Inflammatory macrophage (primary cell): ENCODE data around the gene RAD54L.
"Not testable (repeated sequence)": the region's sequence is repeated elsewhere in the genome, so short reads cannot be mapped to it uniquely, and the experiment has no call there.

ENCODE experiments used
- DNase-seq, 2 donors: peaks; one replicate each; pipeline ENCODE4 v3.0.0-alpha.2; 2020 to 2022

The RAD54L gene

GRCh38 chr1:46242918-46243317, 4.6 kb upstream of the RAD54L start:
- DNase-seq: no peak

DNA sequence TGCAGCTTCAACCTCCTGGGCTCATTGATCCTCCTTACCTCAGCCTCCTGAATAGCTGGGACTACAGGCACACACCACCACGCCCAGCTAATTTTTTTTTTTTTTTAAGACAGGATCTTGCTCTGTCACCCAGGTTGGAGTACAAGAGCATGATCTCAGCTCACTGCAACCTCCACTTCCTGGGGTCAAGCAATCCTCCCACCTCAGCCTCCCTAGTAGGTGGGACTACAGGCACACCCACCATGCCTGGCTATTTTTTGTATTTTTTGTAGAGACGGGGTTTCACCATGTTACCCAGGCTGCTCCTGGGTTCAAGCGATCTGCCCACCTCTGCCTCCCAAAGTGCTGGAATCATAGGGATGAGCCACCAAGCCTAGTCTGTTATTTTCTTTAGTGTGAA, 3.7 kb upstream of the RAD54L start:
- DNase-seq: not testable (repeated sequence)

DNA sequence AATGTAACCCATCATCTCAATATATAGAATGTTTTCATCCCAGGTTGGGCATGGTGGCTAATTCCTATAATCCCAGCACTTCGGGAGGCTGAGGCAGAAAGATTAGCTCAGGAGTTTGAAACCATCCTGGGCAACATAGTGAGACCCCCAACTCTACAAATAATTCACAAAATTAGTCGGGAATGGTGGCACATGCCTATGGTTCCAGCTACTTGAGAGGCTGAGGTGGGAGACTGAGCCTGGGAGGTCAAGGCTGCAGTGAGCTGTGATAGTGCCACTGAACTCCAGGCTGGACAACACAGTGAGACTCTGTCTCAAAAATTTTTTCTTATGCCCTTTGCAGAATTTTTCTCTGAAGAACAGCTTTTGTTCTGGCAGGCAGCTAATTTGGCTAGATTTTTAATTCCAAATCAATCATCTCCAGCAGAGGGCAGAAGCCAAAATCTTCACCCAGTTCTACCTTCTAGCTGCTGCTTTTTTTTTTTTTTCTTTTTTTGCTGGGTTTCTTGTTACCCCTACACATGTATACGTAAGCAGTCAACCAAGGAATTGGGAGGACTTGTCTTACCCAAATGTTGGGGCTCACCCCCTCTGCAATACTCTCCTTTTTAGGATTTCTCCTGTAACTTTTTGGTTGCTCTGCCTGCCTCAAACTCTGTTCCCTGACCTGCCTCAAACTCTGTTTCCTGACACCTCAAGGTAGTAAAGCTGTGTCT, 2.7 kb upstream of the RAD54L start:
- DNase-seq: peak; percentile 38 to 50

DNA sequence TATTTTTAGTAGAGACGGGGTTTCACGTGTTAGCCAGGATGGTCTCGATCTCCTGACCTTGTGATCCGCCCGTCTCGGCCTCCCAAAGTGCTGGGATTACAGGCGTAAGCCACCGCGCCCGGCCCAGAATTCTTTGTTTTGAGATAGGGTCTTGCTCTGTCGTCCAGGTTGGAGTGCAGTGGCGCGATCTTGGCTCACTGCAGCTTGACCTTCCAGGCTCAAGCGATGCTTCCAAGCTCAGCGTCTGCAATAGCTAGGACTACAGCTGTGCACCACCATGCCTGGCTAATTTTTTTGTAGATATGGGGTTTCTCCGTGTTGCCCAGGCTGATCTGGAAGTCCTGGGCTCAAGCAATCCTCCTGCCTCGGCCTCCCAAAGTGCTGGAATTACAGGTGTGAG, 1.4 kb upstream of the RAD54L start:
- DNase-seq: not testable (repeated sequence)

DNA sequence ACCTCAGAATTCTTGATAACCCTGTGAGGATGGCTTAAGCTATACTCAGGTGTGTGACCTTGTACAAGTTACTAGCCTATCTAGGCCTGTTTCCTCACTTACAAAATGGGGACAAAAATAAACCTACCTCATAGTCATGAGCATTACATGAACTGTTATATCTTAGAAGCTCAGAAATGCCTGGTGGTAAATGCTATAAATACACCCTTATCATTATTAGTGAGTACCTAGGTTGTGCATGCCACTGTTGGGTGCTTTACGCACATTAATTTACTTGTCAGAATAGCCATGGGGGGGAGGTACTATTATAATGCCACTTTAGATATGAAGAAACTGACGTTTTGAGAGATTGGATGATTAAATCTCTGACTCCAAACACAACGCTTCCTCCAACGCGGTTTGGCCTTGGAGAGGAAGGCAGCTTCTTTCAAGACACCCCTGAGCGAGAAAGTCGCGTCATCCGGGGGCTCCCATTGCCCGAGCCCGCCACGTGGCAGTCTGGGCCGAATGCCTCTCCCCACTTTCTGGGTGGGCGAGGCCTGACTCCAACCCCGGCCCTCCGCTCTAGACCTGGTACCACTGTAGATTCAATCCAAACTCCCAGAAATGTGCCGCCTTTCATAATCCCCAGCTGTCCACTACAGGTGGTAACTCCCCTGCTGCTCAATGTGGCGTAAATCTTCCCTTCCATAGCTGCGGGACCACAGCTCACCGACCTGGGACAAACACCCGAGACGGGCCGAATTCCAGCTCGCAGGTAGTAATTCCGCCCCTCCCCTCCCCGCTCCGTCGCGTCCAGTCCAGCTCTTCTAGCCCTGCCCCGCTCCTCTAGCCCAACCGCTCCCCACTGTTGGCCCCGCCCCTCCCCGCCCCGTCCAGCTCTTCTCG, 771 bp upstream of the RAD54L start:
- DNase-seq: peak; percentile 56 to 73

DNA sequence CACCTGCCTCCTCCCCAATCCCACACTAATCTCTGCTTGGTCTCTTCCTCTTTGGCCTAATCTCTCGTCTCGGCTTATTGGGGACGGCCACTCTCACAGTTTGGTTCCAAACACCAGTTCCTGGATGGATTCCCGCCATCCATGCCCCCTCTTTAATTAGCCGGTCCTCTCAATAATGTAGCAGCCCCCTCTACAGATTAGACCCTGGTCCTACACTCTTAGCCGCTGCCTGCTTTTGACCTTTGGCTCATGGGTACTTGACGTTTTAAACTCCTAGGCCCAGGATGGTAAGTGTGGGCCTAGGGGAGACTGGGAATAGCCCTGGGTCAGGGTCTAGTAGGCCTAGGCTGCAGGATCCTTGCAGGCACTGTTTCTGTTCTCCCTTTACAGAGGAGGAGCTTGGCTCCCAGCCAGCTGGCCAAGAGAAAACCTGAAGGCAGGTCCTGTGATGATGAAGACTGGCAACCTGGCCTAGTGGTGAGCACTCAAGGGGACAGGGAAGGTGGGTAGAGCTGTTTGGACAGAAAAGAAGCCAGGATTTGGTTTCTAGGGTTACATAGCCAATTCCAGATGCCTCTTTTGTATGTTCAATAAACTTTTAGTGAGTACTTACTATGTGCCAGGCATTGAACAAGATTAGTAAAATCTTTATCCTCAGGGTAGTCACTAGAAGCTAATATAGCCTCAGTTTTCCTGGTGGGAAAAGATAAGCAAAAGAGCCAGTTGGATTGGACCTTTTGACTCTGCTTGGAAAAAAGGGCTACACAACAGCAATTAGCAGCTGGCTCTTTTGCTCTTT, 758 bp downstream of the RAD54L start:
- DNase-seq: no peak

GRCh38 chr1:46254668-46255067, 7.1 kb downstream of the RAD54L start:
- DNase-seq: no peak

- no peak for DNase-seq
Measured at GRCh38 chr1:46256523-46256922, 9.0 kb downstream of the RAD54L start.

- DNase-seq: no peak
Measured at GRCh38 chr1:46262508-46262907, 14.9 kb downstream of the RAD54L start.

- DNase-seq: no peak
Measured at GRCh38 chr1:46263146-46263545, 15.6 kb downstream of the RAD54L start.

DNA sequence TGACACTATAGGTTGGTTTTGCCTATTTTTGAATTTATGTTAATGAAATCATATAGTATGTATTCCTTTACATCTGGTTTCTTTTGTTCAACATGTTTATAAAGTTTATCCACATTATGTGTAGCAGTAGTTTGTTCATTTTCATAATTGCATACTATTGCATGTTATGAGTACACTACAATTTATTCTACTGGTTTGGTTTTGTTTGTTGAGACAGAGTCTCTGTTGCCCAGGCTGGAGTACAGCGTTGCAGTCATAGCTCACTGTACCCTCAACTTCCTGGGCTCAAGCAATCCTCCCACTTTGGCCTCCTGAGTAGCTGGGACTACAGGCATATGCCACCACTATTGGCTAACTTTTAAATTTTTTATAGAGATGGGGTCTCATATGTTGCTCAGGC, 21.0 kb downstream of the RAD54L start:
- DNase-seq: no peak

DNA sequence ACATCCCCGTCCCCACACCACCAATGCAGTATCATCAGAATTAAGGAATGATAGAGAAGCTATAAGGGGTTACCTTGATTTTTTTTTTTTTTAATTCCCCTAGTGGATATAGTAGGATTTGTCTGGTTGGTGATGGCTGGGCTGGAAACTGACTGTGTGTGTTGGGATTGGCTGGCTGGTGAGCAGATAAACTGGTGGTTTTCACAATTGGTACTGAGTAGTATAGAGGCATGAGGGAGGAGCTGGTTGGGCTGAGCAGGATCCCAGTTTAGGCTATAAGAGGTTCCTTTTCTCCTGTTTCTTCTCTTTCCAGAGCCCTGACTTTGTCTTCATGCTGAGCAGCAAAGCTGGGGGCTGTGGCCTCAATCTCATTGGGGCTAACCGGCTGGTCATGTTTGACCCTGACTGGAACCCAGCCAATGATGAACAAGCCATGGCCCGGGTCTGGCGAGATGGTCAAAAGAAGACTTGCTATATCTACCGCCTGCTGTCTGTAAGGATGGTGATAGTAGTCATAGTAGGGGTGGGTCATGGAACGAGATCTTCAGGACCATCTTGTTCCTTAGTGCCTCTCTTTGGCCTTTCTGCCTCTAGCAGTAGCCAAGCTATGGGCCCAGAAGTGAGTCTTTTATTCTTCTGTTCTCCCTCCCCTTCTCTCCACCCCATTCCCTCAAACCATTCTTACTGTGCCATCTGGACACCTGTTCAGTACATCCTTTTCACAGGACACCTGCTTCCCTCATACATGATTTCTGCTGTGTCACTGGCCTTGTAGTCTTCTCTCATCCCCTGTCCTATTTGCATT, 26.9 kb downstream of the RAD54L start:
- no peak for DNase-seq

GRCh38 chr1:46275030-46275337, 27.4 kb downstream of the RAD54L start:
- no peak for DNase-seq

GRCh38 chr1:46277658-46278373, 30.3 kb downstream of the RAD54L start:
- DNase-seq: no peak

DNA sequence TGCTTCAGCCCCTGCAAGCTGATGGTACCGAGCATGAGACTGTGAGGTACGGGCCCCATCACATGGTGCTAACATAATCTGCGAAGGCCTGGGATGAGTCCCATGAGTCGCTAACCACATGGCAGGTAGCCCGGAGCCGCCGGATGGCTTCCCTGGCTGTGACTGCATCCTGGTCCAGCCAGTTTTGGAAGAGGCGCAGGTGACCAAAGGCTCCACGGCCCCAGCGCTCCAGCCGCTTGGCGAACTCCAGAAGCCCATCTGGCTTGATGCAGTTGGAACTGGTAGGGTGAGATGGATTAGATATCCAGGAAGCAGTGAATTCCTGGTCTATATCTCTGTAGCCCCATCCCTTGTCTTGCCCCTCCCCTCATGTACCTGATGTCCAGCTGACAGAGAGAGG, 31.2 kb downstream of the RAD54L start:
- DNase-seq: no peak

GRCh38 chr1:46280092-46280491, 32.5 kb downstream of the RAD54L start:
- DNase-seq: no peak

DNA sequence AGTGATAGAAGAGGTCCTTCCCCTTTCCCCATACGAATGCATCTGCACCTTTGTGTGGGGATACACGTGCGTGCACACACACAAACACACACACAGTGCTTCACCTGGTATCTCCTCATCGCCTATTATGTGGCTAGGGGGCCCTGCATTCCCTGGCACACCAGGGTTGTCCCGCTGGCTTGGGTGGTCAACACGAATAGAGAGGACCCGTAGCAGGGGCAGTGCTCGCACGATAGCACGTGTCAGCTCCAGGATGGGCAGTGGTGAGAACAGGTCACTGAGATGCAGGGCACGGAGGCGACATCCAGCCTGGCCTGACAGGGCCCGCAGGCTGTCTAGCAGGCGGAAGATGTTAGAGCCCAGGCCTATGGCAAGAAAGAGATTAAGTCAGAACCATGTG, 33.5 kb downstream of the RAD54L start:
- DNase-seq: no peak

GRCh38 chr1:46284058-46284457, 36.5 kb downstream of the RAD54L start:
- no peak for DNase-seq

DNA sequence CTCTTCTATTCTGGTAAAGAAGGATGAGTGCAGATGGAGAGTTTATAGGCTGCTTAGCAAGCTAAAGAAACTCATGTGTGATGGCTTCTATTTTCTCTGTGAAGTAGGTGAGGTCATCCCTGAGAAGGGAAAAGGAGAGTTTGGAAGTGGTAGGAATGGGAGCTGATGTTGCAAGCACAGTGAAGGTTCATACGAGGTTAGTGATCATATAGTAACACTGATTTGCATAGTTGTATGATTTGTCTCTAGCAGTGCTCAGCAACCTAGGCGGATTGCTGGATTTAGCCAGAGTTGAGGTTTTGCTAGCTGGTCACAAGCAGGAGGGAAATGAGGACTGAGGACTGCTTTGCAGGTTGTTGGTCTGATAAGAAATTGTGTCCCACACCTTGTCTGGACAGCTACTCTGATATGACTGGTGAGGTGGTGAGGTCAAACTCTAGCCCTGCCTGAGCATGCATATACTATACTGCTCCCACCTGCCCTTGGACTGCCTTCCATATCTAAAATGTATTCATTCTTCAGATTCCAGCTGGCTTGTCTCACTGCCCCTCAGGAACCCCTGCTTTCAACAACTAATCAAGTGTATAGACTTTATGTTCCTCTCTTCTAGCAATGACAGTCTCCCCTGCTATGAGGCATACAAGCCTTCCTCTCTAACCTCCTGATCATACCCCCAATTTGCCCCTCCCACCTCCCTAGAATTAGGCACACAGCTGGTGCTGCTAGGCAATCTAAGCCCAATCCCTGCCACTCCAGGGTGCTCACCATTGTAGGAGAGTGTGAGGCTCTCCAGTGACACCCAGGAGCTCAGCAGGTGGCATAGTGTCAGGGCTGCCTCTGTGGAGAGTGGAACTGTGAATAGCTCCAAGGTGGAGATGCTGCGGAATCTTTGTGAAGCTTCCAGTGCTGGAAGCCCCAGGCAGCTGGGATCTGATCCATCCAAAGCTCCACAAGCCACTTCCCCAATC, 37.3 kb downstream of the RAD54L start:
- no peak for DNase-seq

DNA sequence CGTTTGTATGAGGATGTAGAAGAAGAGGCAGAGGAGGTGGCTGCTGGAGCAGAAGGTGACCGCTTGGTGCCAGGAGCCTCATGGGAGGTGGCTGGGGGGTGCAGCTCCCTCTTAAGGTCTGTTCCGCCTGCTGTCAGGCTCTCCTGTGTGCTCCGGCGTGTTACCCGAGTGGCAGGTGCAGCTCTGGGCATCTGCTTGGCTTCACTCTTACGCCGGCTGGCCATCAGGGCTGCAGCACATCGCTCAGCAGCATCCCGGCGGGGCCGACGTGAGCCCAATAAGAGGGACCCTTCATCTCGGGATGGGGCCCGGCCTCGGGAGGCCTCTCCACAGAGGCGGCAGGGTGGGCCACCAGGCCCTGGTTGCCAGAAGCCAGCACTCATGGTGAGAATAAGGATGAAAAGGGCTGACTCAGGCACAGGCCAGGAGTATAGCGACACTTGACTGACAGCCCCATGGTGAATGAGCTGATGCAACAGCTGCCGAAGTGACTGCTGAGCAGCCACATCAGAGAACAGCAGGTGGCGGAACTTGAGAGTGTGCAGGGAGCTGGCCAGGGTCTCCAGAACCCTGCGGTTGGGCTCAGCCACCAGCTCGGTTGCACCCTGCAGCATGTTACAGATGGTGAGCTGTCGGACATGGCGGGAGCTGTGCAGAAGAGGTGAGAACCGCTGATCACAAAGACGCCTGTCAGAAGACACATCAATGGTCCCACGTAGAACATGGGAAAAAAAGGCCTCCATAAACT, 38.3 kb downstream of the RAD54L start:
- no peak for DNase-seq
